ENCODE results near the gene TRPV4. TPM values are rescaled to one million over a fixed set of nuclear protein-coding genes. Genes with fewer than 3 reads are reported as not detected.
A peak's percentile ranks its signal among the peaks of the same experiment; 100 is the strongest.

Gene TRPV4
- total RNA-seq, 4 donors from 2014 or later = 2.8 to 7.5 (median 4.8) TPM

DNA sequence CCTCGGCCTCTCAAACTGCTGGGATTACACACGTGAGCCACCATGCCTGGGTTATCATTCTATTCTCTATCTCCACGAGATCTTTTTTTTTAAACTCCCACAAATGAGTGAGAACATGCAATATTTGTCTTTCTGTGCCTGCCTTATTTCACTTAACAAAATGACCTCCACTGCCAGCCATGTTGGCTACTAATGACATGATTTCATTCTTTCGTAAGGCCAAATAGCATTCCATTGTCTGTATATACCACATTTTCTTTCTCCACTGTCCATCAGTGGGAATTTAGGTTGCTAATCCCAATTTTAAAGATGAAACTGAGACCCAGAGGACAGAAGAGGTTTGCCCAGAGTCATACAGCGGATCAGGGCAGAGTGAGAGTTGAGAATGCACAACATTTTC, 10.9 kb upstream of the TRPV4 start:
- Histone ChIP-seq H3K27me3 (no peaks in the 10 kb centered on the region), H3K4me1 (peaks cover 6 to 28% (median 7%) of the 10 kb centered on the region in 3 donors), H3K36me3 (no peaks in the 10 kb centered on the region), H3K27ac (no peak overlapping the region), H3K4me3 (no peak overlapping the region), H3K9me3 (no peaks in the 10 kb centered on the region)
- DNase-seq = no peak
- 78 to 87% methylated on average over 5 of the region's 5 CpGs for WGBS, 2 donors
- TF ChIP-seq CTCF (IDR thresholded peaks at IDR 0.05) (no peak), POLR2A (IDR thresholded peaks at IDR 0.05) (no peak)
- intact Hi-C loops (cut with DNase I) = no loop called here

DNA sequence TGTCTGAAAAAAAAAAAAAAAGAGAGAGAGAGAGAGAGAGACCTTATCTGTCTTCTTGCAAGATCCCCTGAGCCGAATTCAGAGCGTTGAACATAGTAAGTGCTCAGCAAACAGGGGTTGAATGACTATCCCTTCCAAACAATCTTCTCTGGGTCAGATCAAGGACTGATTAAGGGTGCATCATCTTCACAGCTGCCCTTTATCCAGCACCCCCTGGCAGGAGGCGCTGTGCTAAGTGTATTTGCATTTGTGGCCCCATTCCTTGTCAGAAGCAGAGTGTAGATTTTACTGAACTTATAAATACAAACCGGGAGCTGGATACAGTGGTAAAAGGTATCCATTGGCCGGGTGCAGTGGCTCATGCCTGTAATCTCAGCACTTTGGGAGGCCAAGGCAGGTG, 8.8 kb upstream of the TRPV4 start:
- H3K9me3 ChIP-seq = no peaks in the 10 kb centered on the region
- TF ChIP-seq POLR2A (IDR thresholded peaks at IDR 0.05) (no peak), CTCF (IDR thresholded peaks at IDR 0.05) (no peak)
- 77 to 86% methylated on average over 5 of the region's 5 CpGs for WGBS, 2 donors

GRCh38 chr12:109841356-109841755, 8.2 kb upstream of the TRPV4 start:
- H3K27ac ChIP-seq = no peak overlapping the region
- TF ChIP-seq CTCF (IDR thresholded peaks at IDR 0.05) (no peak), POLR2A (IDR thresholded peaks at IDR 0.05) (no peak)
- WGBS, 2 donors = 73 to 82% methylated on average over 5 to 7 of the region's 9 CpGs
- intact Hi-C loops (cut with DNase I) = no loop called here
- H3K36me3 ChIP-seq = no peaks in the 10 kb centered on the region
- peaks cover 6 to 36% (median 7%) of the 10 kb centered on the region in 3 donors for H3K4me1 ChIP-seq
- DNase-seq = no peak
- H3K27me3 ChIP-seq = no peaks in the 10 kb centered on the region
- H3K4me3 ChIP-seq = no peak overlapping the region
- H3K9me3 ChIP-seq = no peaks in the 10 kb centered on the region

More for the DNA sequence above, 8.8 kb upstream of the TRPV4 start:
- Histone ChIP-seq H3K4me3 (no peak overlapping the region), H3K4me1 (peaks cover 6 to 36% (median 7%) of the 10 kb centered on the region in 3 donors), H3K27me3 (no peaks in the 10 kb centered on the region), H3K27ac (no peak overlapping the region), H3K36me3 (no peaks in the 10 kb centered on the region)
- intact Hi-C loops (cut with DNase I) = no loop called here
- DNase-seq = no peak

GRCh38 chr12:109840305-109841074, 7.3 kb upstream of the TRPV4 start:
- no peak for DNase-seq
- no peak for TF ChIP-seq POLR2A (IDR thresholded peaks at IDR 0.05)
- no peak for TF ChIP-seq CTCF (IDR thresholded peaks at IDR 0.05)

GRCh38 chr12:109839444-109839843, 6.2 kb upstream of the TRPV4 start:
- no peaks in the 10 kb centered on the region for H3K9me3 ChIP-seq
- intact Hi-C loops (cut with DNase I) = no loop called here
- H3K4me3 ChIP-seq = no peak overlapping the region
- TF ChIP-seq POLR2A (IDR thresholded peaks at IDR 0.05) (no peak), CTCF (IDR thresholded peaks at IDR 0.05) (no peak)
- no peaks in the 10 kb centered on the region for H3K27me3 ChIP-seq
- peak overlapping the region in 1 of 4 donors; percentile 13 for H3K27ac ChIP-seq
- 52 to 62% methylated on average over 5 to 6 of the region's 6 CpGs for WGBS, 2 donors
- no peaks in the 10 kb centered on the region for H3K36me3 ChIP-seq
- DNase-seq = no peak
- H3K4me1 ChIP-seq = peaks cover 0 to 20% (median 0%) of the 10 kb centered on the region in 3 donors

More at GRCh38 chr12:109840305-109841074, 7.3 kb upstream of the TRPV4 start:
- 61 to 71% methylated on average over 4 to 5 of the region's 7 CpGs for WGBS, 2 donors
- Histone ChIP-seq H3K27ac (no peak overlapping the region), H3K4me3 (no peak overlapping the region), H3K4me1 (peaks cover 5 to 29% (median 6%) of the 10 kb centered on the region in 3 donors), H3K9me3 (no peaks in the 10 kb centered on the region), H3K27me3 (no peaks in the 10 kb centered on the region), H3K36me3 (no peaks in the 10 kb centered on the region)
- intact Hi-C loops (cut with DNase I) = no loop called here

Measured in esophagus squamous epithelium (tissue), 5 donors.